H9 (cell line): ENCODE results near the gene ACCSL. TPM values are rescaled to one million over a fixed set of nuclear protein-coding genes. Genes with fewer than 3 reads are reported as not detected.

Source experiments
- DNase-seq: peaks from one replicate; pipeline ENCODE4 v3.0.0-alpha.2; 2017
- H2AFZ ChIP-seq: one replicate; pipeline ENCODE4 v1.6.1; 2013; ENCODE audit warnings: mild to moderate bottlenecking, low read length, control low read depth, moderate library complexity
- H2AK5ac ChIP-seq: 2 replicates; pipeline ENCODE4 v1.6.1; 2013; ENCODE audit warnings: low read length, control low read depth, mixed read lengths; ENCODE audit not compliant: insufficient read length
- H2BK120ac ChIP-seq: one replicate; pipeline ENCODE4 v1.6.1; 2013; ENCODE audit warnings: low read depth, mild to moderate bottlenecking, low read length, control low read depth, inconsistent platforms; ENCODE audit not compliant: poor library complexity, severe bottlenecking
- H2BK12ac ChIP-seq: 2 replicates; pipeline ENCODE4 v1.6.1; 2013; ENCODE audit warnings: low read length, control low read depth, mixed read lengths, low read depth; ENCODE audit not compliant: insufficient read length
- H2BK15ac ChIP-seq: 2 replicates; pipeline ENCODE4 v1.6.1; 2013; ENCODE audit warnings: low read depth, low read length, control low read depth
- H2BK20ac ChIP-seq: one replicate; pipeline ENCODE4 v1.6.1; 2013; ENCODE audit warnings: low read depth, mild to moderate bottlenecking, low read length, control low read depth, inconsistent platforms; ENCODE audit not compliant: poor library complexity, severe bottlenecking
- H2BK5ac ChIP-seq: 2 replicates; pipeline ENCODE4 v1.6.1; 2013; ENCODE audit warnings: low read length, control low read depth, mixed read lengths; ENCODE audit not compliant: insufficient read length
- H3K14ac ChIP-seq: 2 replicates; pipeline ENCODE4 v1.6.1; 2013; ENCODE audit warnings: low read length, control low read depth; ENCODE audit not compliant: insufficient read depth
- H3K18ac ChIP-seq: 2 replicates; pipeline ENCODE4 v1.6.1; 2013; ENCODE audit warnings: low read depth, mild to moderate bottlenecking, mixed read lengths, low read length, control low read depth; ENCODE audit not compliant: insufficient read length
- H3K23ac ChIP-seq: 2 replicates; pipeline ENCODE4 v1.6.1; 2013; ENCODE audit warnings: low read length, control low read depth, mixed read lengths, low read depth; ENCODE audit not compliant: insufficient read length
- H3K23me2 ChIP-seq: 2 replicates; pipeline ENCODE4 v1.6.1; 2013; ENCODE audit warnings: low read depth, mild to moderate bottlenecking, mixed read lengths, low read length, control low read depth; ENCODE audit not compliant: insufficient read length, poor library complexity, severe bottlenecking
- H3K27ac ChIP-seq: 2 replicates; pipeline ENCODE4 v1.5.1; 2013; ENCODE audit warnings: low read length, control low read depth, mixed read lengths, low read depth; ENCODE audit not compliant: insufficient read length
- H3K27me3 ChIP-seq: 2 replicates; pipeline ENCODE4 v1.6.1; 2013; ENCODE audit warnings: low read length, control low read depth, inconsistent platforms; ENCODE audit not compliant: insufficient read depth
- H3K4ac ChIP-seq: 2 replicates; pipeline ENCODE4 v1.6.1; 2013; ENCODE audit warnings: low read depth, mild to moderate bottlenecking, control low read depth, inconsistent platforms, low read length, moderate library complexity
- H3K4me1 ChIP-seq: 2 replicates; pipeline ENCODE4 v1.6.1; 2013; ENCODE audit warnings: low read length, control low read depth, inconsistent platforms; ENCODE audit not compliant: insufficient read depth
- H3K4me2 ChIP-seq: 2 replicates; pipeline ENCODE4 v1.6.1; 2013; ENCODE audit warnings: low read length, control low read depth, mixed read lengths; ENCODE audit not compliant: insufficient read length, insufficient read depth
- H3K56ac ChIP-seq: 2 replicates; pipeline ENCODE4 v1.6.1; 2013; ENCODE audit warnings: low read depth, mild to moderate bottlenecking, mixed read lengths, low read length, control low read depth; ENCODE audit not compliant: insufficient read length
- H3K79me1 ChIP-seq: 2 replicates; pipeline ENCODE4 v1.6.1; 2013; ENCODE audit warnings: low read depth, mild to moderate bottlenecking, moderate library complexity, low read length, control low read depth, inconsistent platforms; ENCODE audit not compliant: insufficient read depth, poor library complexity, severe bottlenecking
- H3K79me2 ChIP-seq: 2 replicates; pipeline ENCODE4 v1.6.1; 2013; ENCODE audit warnings: low read length, control low read depth, inconsistent platforms; ENCODE audit not compliant: insufficient read depth
- H3K9ac ChIP-seq: 2 replicates; pipeline ENCODE4 v1.6.1; 2013; ENCODE audit warnings: low read length, control low read depth, mixed read lengths; ENCODE audit not compliant: insufficient read length; ENCODE audit errors: extremely low read depth
- H3K9me3 ChIP-seq: one replicate; pipeline ENCODE4 v1.6.1; 2013; ENCODE audit warnings: low read depth, low read length, inconsistent platforms; ENCODE audit not compliant: control insufficient read depth
- H3T11ph ChIP-seq: one replicate; pipeline ENCODE4 v1.6.1; 2013; ENCODE audit warnings: mild to moderate bottlenecking, low read length, control low read depth, inconsistent platforms
- H4K20me1 ChIP-seq: one replicate; pipeline ENCODE4 v1.6.1; 2013; ENCODE audit not compliant: control insufficient read depth, insufficient read length, insufficient read depth
- H4K5ac ChIP-seq: 2 replicates; pipeline ENCODE4 v1.6.1; 2013; ENCODE audit warnings: low read depth, mild to moderate bottlenecking, mixed read lengths, low read length, control low read depth; ENCODE audit not compliant: insufficient read length
- H4K8ac ChIP-seq: replicated peaks from 2 replicates; pipeline ENCODE4 v1.6.1; 2013; ENCODE audit warnings: low read length, control low read depth, mixed read lengths, low read depth; ENCODE audit not compliant: insufficient read length
- H4K91ac ChIP-seq: 2 replicates; pipeline ENCODE4 v1.6.1; 2013; ENCODE audit warnings: low read depth, mild to moderate bottlenecking, moderate library complexity, mixed read lengths, low read length, control low read depth; ENCODE audit not compliant: insufficient read length
- H3K27ac Mint-ChIP-seq, 3 experiments: 2 replicates in 2 of 3; 3 replicates in 1 of 3; pipeline ENCODE4 v1.8.0; 2020 to 2021; ENCODE audit warnings: mixed read lengths in 3 of 3, mild to moderate bottlenecking in 1 of 3, moderate library complexity in 1 of 3
- H3K27me3 Mint-ChIP-seq: 2 replicates; pipeline ENCODE4 v1.8.0; 2021; ENCODE audit warnings: low read depth, mild to moderate bottlenecking, moderate library complexity, mixed read lengths
- H3K36me3 Mint-ChIP-seq, 3 experiments: 2 replicates in 2 of 3; 3 replicates in 1 of 3; pipeline ENCODE4 v1.8.0; 2020 to 2021; ENCODE audit warnings: low read depth in 3 of 3, mixed read lengths in 3 of 3; ENCODE audit not compliant: insufficient read depth in 1 of 3
- H3K4me1 Mint-ChIP-seq, 2 experiments: 2 replicates each; pipeline ENCODE4 v1.8.0; 2020; ENCODE audit warnings: mixed read lengths in 2 of 2
- H3K4me3 Mint-ChIP-seq, 2 experiments: 2 replicates in 1 of 2; 3 replicates in 1 of 2; pipeline ENCODE4 v1.8.0; 2020 to 2021; ENCODE audit warnings: mild to moderate bottlenecking in 2 of 2, mixed read lengths in 2 of 2, moderate library complexity in 1 of 2
- H3K9me3 Mint-ChIP-seq, 2 experiments: 2 replicates in 1 of 2; 3 replicates in 1 of 2; pipeline ENCODE4 v1.8.0; 2020; ENCODE audit warnings: mild to moderate bottlenecking in 2 of 2, mixed read lengths in 2 of 2, moderate library complexity in 1 of 2
- CTCF ChIP-seq: fragments of 200-600 bp; sonication (generic); conservative IDR thresholded peaks from 3 replicates; pipeline ENCODE4 v1.8.0; 2021; ENCODE audit warnings: antibody characterized with exemption, mild to moderate bottlenecking
- WGBS: extraction: QIAGEN DNeasy Blood & Tissue Kit; methylation state at CpG from one replicate; pipeline ENCODE4 v1.1.7; 2013; ENCODE audit warnings: missing lambda C conversion rate, low lambda C conversion rate, mixed read lengths; ENCODE audit not compliant: insufficient read length; ENCODE audit errors: extremely low coverage; 5-methylcytosine and 5-hydroxymethylcytosine counted together
- total RNA-seq: library from RNA; stranded (reverse); gene quantifications from 2 replicates; pipeline ENCODE4 v1.2.1, GENCODE V29; 2021

The ACCSL gene
- total RNA-seq, 1 experiment from 2014 or later = not detected

- Histone ChIP-seq H2AFZ (no peak overlapping the region), H3K4me2 (no peak overlapping the region), H3K14ac (no peak overlapping the region), H4K8ac (no peak overlapping the region), H3K23me2 (peaks cover 9% of the 10 kb centered on the region), H2BK5ac (no peak overlapping the region), H3K56ac (no peak overlapping the region), H3K9me3 (no peaks in the 10 kb centered on the region), H4K5ac (no peak overlapping the region), H3K4me1 (no peaks in the 10 kb centered on the region), H3T11ph (no peak overlapping the region), H2BK120ac (no peak overlapping the region), H3K18ac (no peak overlapping the region), H2BK15ac (no peak overlapping the region), H4K20me1 (no peaks in the 10 kb centered on the region), H3K27me3 (no peaks in the 10 kb centered on the region), H3K23ac (no peak overlapping the region), H3K79me2 (no peaks in the 10 kb centered on the region), H3K4ac (no peak overlapping the region), H2AK5ac (no peak overlapping the region), H3K79me1 (no peaks in the 10 kb centered on the region), H3K9ac (no peak overlapping the region), H3K27ac (no peak overlapping the region), H4K91ac (no peak overlapping the region), H2BK20ac (no peak overlapping the region), H2BK12ac (no peak overlapping the region)
- H3K27ac Mint-ChIP-seq = no peak overlapping the region; a peak in 1 of 7 replicates
- DNase-seq = peak; percentile 77
- H3K4me3 Mint-ChIP-seq = peak overlapping the region; percentile 43 to 60; a peak in 4 of 5 replicates
- peaks cover 0 to 1% (median 0%) of the 10 kb centered on the region in 3 experiments; a peak in 1 of 7 replicates for H3K36me3 Mint-ChIP-seq
- peaks cover 3 to 8% of the 10 kb centered on the region in 2 experiments; a peak in 4 of 5 replicates for H3K9me3 Mint-ChIP-seq
- H3K27me3 Mint-ChIP-seq = peaks cover 3% of the 10 kb centered on the region; the same call in 1 of the 2 replicates
- peaks cover 11 to 12% of the 10 kb centered on the region in 2 experiments for H3K4me1 Mint-ChIP-seq
- TF ChIP-seq CTCF = peak; percentile 81
- no CpG with 5 or more reads among the region's 11 CpGs for WGBS
Measured at GRCh38 chr11:44094260-44094868, 46.6 kb downstream of the ACCSL start.
